ENCODE results near the gene SLC34A2. TPM values are rescaled to one million over a fixed set of nuclear protein-coding genes. Genes with fewer than 3 reads are reported as not detected.

Gene SLC34A2
- total RNA-seq, 1 donor from 2014 or later: 3.3 TPM

DNA sequence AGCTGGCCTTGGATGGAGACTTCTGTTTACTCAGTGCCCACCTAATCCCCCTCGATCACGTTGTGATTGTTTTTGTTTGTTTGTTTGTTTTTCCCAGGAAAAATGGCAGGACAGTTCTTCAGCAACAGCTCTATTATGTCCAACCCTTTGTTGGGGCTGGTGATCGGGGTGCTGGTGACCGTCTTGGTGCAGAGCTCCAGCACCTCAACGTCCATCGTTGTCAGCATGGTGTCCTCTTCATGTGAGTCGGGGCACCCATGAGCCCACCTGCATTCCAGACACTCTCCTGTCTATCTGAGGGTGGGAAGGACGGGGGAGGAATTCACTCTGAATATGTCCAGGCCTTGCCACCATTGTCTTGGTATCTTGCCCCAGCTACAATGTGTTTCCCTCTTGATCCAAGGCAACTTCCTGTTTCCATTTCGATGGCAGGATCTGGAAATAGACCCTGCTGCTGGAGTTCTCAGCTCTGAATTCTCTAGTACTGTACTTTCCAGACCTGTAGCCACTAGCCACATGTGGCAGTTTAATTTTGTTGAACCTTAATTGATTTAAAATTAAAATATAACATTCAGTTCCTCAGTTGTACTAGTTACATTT lies 10.5 kb downstream of the SLC34A2 start:
- H3K27me3 ChIP-seq (ENCODE audit: control insufficient read depth, insufficient read depth, low read length): peaks cover 4% of the 10 kb centered on the region
- no peak overlapping the region for H3K4me3 ChIP-seq (ENCODE audit: low read depth, low read length)
- no peaks in the 10 kb centered on the region for H3K36me3 ChIP-seq (ENCODE audit: control insufficient read depth, insufficient read depth, low read length)
- DNase-seq (ENCODE audit: low read depth): no peak
- TF ChIP-seq, protein P1, sequence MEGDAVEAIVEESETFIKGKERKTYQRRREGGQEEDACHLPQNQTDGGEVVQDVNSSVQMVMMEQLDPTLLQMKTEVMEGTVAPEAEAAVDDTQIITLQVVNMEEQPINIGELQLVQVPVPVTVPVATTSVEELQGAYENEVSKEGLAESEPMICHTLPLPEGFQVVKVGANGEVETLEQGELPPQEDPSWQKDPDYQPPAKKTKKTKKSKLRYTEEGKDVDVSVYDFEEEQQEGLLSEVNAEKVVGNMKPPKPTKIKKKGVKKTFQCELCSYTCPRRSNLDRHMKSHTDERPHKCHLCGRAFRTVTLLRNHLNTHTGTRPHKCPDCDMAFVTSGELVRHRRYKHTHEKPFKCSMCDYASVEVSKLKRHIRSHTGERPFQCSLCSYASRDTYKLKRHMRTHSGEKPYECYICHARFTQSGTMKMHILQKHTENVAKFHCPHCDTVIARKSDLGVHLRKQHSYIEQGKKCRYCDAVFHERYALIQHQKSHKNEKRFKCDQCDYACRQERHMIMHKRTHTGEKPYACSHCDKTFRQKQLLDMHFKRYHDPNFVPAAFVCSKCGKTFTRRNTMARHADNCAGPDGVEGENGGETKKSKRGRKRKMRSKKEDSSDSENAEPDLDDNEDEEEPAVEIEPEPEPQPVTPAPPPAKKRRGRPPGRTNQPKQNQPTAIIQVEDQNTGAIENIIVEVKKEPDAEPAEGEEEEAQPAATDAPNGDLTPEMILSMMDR (IDR thresholded peaks at IDR 0.05; ENCODE audit: insufficient read depth, low read length, poor library complexity, severe bottlenecking): no peak

DNA sequence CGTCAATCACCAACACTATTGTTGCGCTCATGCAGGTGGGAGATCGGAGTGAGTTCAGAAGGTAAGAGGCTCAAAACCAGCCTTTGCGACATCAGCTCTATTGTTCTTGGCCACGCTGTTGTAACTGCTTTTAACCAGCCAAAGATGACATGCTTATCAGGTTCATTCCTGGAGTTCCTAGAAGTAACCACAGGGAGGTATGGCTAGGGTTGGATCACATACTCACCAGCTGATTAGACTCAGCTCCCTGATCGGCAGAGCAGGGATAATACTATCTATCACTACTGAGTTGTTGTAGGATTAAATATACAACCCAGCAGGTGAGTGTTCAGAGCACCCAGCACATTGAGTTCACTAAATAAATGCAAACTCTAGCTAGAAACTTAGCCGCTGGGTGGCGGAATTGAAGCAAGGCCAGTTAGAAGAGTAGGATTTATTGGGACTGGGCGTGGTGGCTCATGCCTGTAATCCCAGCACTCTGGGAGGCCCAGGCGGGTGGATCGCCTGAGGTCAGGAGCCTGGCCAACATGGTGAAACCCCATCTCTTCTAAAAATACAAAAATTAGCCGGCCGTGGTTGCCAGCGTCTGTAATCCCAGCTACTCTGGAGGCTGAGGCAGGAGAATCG lies 12.4 kb downstream of the SLC34A2 start:
- Histone ChIP-seq H3K4me3 (ENCODE audit: low read depth, low read length) (no peak overlapping the region), H3K27me3 (ENCODE audit: control insufficient read depth, insufficient read depth, low read length) (peaks cover 4% of the 10 kb centered on the region), H3K36me3 (ENCODE audit: control insufficient read depth, insufficient read depth, low read length) (peaks cover 1% of the 10 kb centered on the region)
- DNase-seq (ENCODE audit: low read depth): peak; percentile 29
- TF ChIP-seq, protein P1 (IDR thresholded peaks at IDR 0.05; ENCODE audit: insufficient read depth, low read length, poor library complexity, severe bottlenecking): peak; percentile 0

GRCh38 chr4:25670991-25671390 lies 15.3 kb downstream of the SLC34A2 start:
- Histone ChIP-seq H3K36me3 (ENCODE audit: control insufficient read depth, insufficient read depth, low read length) (peaks cover 1% of the 10 kb centered on the region), H3K4me3 (ENCODE audit: low read depth, low read length) (no peak overlapping the region), H3K27me3 (ENCODE audit: control insufficient read depth, insufficient read depth, low read length) (no peaks in the 10 kb centered on the region)
- TF ChIP-seq, protein P1 (IDR thresholded peaks at IDR 0.05; ENCODE audit: insufficient read depth, low read length, poor library complexity, severe bottlenecking): no peak
- DNase-seq (ENCODE audit: low read depth): no peak

DNA sequence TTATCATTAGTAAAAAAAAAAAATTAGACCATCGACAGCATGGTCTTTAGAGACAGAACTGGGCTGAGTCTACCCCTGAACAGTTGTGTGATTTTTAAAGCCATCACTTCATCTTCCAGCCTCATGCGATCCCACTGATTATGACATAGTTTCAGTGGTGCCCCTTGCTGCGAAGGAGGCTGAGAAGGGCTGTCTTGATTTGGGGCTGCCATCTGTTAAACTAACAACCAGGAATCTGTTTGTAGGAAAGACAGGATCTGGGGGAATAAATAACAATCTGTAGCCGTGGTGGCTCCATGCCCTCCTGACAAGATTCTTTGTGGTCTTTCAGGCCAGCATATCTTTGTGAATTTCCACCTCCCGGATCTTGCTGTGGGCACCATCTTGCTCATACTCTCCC lies 17.1 kb downstream of the SLC34A2 start:
- DNase-seq (ENCODE audit: low read depth): no peak
- H3K36me3 ChIP-seq (ENCODE audit: control insufficient read depth, insufficient read depth, low read length): peaks cover 1% of the 10 kb centered on the region
- H3K4me3 ChIP-seq (ENCODE audit: low read depth, low read length): no peak overlapping the region
- TF ChIP-seq, protein P1 (IDR thresholded peaks at IDR 0.05; ENCODE audit: insufficient read depth, low read length, poor library complexity, severe bottlenecking): no peak
- H3K27me3 ChIP-seq (ENCODE audit: control insufficient read depth, insufficient read depth, low read length): no peaks in the 10 kb centered on the region

GRCh38 chr4:25674386-25674785 lies 18.7 kb downstream of the SLC34A2 start:
- TF ChIP-seq, protein P1 (IDR thresholded peaks at IDR 0.05; ENCODE audit: insufficient read depth, low read length, poor library complexity, severe bottlenecking): no peak
- H3K4me3 ChIP-seq (ENCODE audit: low read depth, low read length): no peak overlapping the region

GRCh38 chr4:25676221-25676620 lies 20.6 kb downstream of the SLC34A2 start:
- H3K27me3 ChIP-seq (ENCODE audit: control insufficient read depth, insufficient read depth, low read length): no peaks in the 10 kb centered on the region
- H3K4me3 ChIP-seq (ENCODE audit: low read depth, low read length): no peak overlapping the region
- H3K36me3 ChIP-seq (ENCODE audit: control insufficient read depth, insufficient read depth, low read length): peaks cover 1% of the 10 kb centered on the region
- TF ChIP-seq, protein P1 (IDR thresholded peaks at IDR 0.05; ENCODE audit: insufficient read depth, low read length, poor library complexity, severe bottlenecking): no peak
- DNase-seq (ENCODE audit: low read depth): no peak

More at GRCh38 chr4:25674386-25674785, 18.7 kb downstream of the SLC34A2 start:
- DNase-seq (ENCODE audit: low read depth): no peak
- Histone ChIP-seq H3K27me3 (ENCODE audit: control insufficient read depth, insufficient read depth, low read length) (no peaks in the 10 kb centered on the region), H3K36me3 (ENCODE audit: control insufficient read depth, insufficient read depth, low read length) (peaks cover 1% of the 10 kb centered on the region)
